AG04450 (cell line): ENCODE measurements around the gene DDX31. TPM values are rescaled to one million over a fixed set of nuclear protein-coding genes. Genes with fewer than 3 reads are reported as not detected.
A peak's percentile ranks its signal among the peaks of the same experiment; 100 is the strongest.

Experiments
- CTCF ChIA-PET: fragments of 300-600, 350-600 bp; formaldehyde crosslinking; extraction: SDS; loops from one replicate; lab custom pipeline; 2022; ENCODE audit warnings: antibody characterized with exemption, inconsistent platforms; lab: Charles Lee
- POLR2A ChIA-PET: fragments of 350-600 bp; formaldehyde crosslinking; extraction: SDS; loops from one replicate; lab custom pipeline; 2021; ENCODE audit warnings: antibody characterized with exemption, inconsistent platforms; lab: Yijun Ruan, JAX
- DNase-seq: peaks from one replicate; pipeline ENCODE4 v3.0.0-alpha.2; 2011; ENCODE audit warnings: low read depth, low spot score
- H3K27ac ChIP-seq: one replicate; pipeline ENCODE4 v1.5.1; 2012; ENCODE audit warnings: low read depth, low read length, control low read depth
- H3K27me3 ChIP-seq: one replicate; pipeline ENCODE4 v1.6.0; 2012; ENCODE audit warnings: low read length; ENCODE audit not compliant: control insufficient read depth, insufficient read depth
- H3K4me3 ChIP-seq: 2 replicates; pipeline ENCODE4 v1.5.1; 2011; ENCODE audit warnings: mild to moderate bottlenecking, low read depth, low read length, control low read depth
- H3K9me3 ChIP-seq: 2 replicates; pipeline ENCODE4 v1.5.1; 2012; ENCODE audit warnings: low read length; ENCODE audit not compliant: control insufficient read depth, insufficient read depth
- polyA plus RNA-seq: library from polyadenylated mRNA; depleted of rRNA; stranded (reverse); fragments of >200 nt; gene quantifications from 2 replicates; pipeline ENCODE4 v1.2.3, GENCODE V29; 2011
- TF ChIP-seq, protein P1 (sequence below): IDR thresholded peaks from 2 replicates; pipeline ENCODE4 v1.5.1; 2011; ENCODE audit warnings: low read depth, low read length, control low read depth, inconsistent platforms

The DDX31 gene
- polyA plus RNA-seq, 1 experiment: 12.2 TPM

DNA sequence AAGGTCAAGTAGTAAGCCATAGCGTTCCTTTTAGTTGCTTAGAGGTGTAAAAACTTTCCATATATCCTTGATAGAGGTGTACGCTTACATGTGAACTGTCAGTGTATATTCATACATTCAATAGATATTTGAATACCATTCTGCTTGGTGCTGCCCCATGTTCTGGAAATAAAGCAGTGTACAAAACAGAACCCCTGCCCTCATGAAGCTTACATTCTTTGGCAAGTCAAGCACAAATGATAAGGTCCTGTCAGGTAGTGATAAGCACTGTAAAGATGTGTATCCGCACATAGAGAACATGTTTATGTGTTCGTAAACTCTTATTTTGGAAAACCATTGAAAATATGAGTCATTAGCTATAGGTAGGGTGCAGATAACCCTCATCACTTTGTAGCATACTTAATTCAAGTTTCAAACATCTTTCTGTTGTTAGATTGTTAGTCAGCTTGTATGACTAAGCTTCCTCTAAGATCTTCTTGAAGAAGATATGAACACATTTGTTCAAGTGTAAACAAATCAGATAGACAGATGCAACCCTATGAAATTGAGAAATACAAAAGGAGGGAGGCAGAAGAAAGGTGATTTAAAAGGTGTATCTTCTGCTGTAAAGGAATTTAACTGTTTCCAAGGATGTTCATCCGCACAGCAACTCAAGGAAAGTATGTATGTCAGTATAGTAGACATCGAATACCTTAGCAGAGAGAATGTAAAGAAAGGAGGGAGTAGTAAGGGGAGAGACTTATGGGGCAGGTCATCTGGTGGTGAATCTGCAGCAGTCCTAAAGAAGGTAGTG is 2.0 kb upstream of the DDX31 start:
- ChIA-PET CTCF (interaction anchor here (0.6 to 1.3 kb wide), 3 partner anchors 20 to 328 kb away, joined by 3 to 4 read pairs (median 3); no protein-coding TSS in a partner anchor), POLR2A (no interaction called here)
- peak overlapping the region; percentile 96 for H3K4me3 ChIP-seq
- no peaks in the 10 kb centered on the region for H3K27me3 ChIP-seq
- no peak overlapping the region for H3K27ac ChIP-seq
- TF ChIP-seq, protein P1, sequence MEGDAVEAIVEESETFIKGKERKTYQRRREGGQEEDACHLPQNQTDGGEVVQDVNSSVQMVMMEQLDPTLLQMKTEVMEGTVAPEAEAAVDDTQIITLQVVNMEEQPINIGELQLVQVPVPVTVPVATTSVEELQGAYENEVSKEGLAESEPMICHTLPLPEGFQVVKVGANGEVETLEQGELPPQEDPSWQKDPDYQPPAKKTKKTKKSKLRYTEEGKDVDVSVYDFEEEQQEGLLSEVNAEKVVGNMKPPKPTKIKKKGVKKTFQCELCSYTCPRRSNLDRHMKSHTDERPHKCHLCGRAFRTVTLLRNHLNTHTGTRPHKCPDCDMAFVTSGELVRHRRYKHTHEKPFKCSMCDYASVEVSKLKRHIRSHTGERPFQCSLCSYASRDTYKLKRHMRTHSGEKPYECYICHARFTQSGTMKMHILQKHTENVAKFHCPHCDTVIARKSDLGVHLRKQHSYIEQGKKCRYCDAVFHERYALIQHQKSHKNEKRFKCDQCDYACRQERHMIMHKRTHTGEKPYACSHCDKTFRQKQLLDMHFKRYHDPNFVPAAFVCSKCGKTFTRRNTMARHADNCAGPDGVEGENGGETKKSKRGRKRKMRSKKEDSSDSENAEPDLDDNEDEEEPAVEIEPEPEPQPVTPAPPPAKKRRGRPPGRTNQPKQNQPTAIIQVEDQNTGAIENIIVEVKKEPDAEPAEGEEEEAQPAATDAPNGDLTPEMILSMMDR: no peak
- no peak for DNase-seq
- no peaks in the 10 kb centered on the region; the same call in 1 of the 2 replicates for H3K9me3 ChIP-seq

GRCh38 chr9:132670457-132671391 is 941 bp upstream of the DDX31 start, which contains the start of gene GTF3C4:
GTF3C4 (plus strand) TSS chr9:132670464; CDS start chr9:132670599, 135 bp downstream.
- no peaks in the 10 kb centered on the region; the same call in 1 of the 2 replicates for H3K9me3 ChIP-seq
- POLR2A ChIA-PET: interaction anchor here (0.6 to 1.8 kb wide), 8 partner anchors 19 to 238 kb away, joined by 3 to 11 read pairs (median 4); no protein-coding TSS in a partner anchor
- CTCF ChIA-PET: interaction anchor here (0.6 to 2.0 kb wide), 4 partner anchors 17 to 327 kb away, joined by 3 to 9 read pairs (median 4); no protein-coding TSS in a partner anchor
- TF ChIP-seq, protein P1: no peak
- H3K27me3 ChIP-seq: no peaks in the 10 kb centered on the region
- peak within 1 kb of the TSS; percentile 99 for H3K27ac ChIP-seq
- no peak for DNase-seq
- peak within 1 kb of the TSS; percentile 96 for H3K4me3 ChIP-seq

DNA sequence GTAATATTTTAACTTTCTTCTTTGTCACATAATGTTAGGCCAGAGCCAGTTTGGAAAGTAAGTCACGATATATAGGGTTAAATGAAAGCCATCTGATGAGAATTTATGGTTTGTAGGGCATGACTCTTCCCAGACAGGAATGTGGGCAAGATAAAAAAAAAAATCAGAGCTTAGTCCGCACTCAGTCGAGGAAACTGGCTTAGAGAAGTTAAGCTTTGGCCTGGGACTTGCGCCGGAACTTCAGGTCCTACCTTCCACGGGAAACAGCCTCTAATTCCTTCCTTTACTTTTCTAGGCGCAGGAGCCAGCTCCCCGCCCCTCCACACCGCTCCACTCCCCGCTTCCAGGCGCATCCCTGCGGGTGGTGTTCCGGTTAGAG is 475 bp downstream of the DDX31 start:
- H3K9me3 ChIP-seq: no peaks in the 10 kb centered on the region; the same call in 1 of the 2 replicates
- TF ChIP-seq, protein P1: no peak
- POLR2A ChIA-PET: interaction anchor here (0.6 to 1.8 kb wide), 10 partner anchors 11 to 362 kb away, joined by 3 to 11 read pairs (median 4); partner anchors contain the start of genes GTF3C5 and SPACA9
- H3K27ac ChIP-seq: peak overlapping the region; percentile 99
- no peak for DNase-seq
- CTCF ChIA-PET: interaction anchor here (1.0 to 2.0 kb wide), 4 partner anchors 10 to 131 kb away, joined by 3 to 9 read pairs (median 4); no protein-coding TSS in a partner anchor
- no peaks in the 10 kb centered on the region for H3K27me3 ChIP-seq
- H3K4me3 ChIP-seq: peak overlapping the region; percentile 96

DNA sequence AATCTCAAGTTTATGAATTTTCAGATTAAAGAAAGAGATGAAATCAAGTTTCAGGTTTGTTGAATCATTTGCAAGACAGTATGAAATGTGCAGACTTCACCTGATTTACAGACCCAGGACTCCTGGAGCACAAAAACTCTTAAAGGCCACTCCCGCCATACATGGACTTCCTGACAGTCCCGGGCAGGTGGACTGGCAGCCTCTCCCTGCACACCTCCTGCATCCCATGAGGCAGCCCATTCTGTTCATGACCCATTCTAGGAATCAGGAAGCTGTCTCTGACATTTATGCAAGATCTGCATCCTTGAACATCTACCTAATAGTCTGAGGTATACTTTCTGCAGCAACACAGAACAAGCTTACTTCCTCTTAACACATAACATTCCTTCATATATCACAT is 5.9 kb downstream of the DDX31 start:
- CTCF ChIA-PET: interaction anchor here (1.5 kb wide), 1 partner anchor 12 kb away, joined by 4 read pairs; no protein-coding TSS in a partner anchor
- Histone ChIP-seq H3K9me3 (no peaks in the 10 kb centered on the region), H3K27me3 (no peaks in the 10 kb centered on the region), H3K27ac (no peak overlapping the region), H3K4me3 (no peak overlapping the region)
- POLR2A ChIA-PET: interaction anchor here (0.5 kb wide), 1 partner anchor 254 kb away, joined by 3 read pairs; the partner anchor contains the start of gene CFAP77
- no peak for DNase-seq
- TF ChIP-seq, protein P1: no peak
